ENCODE data around the gene PHF2.

Gene PHF2

DNA sequence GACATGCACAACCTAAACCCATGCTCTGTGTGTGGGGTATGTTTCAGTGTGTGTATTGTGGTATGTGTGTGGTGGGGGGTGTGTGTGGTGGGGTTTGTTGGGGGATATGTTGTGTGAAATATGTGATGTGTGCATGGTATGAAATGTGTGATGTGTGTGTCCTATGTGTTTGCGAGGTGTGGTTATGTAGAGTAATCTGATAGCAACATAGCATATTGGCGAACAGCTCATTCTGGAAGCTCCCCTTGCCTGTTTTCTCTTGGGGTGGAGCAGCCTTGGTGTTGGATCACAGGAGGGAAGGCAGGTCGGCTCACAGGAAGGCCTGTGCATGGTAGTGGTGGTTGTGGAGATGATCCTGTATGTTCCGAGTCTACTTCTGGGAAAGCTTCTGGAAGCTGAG lies 35.4 kb upstream of the PHF2 start:
- no peak for DNase-seq (ENCODE audit: extremely low read depth, low read depth)
- no peak for TF ChIP-seq CTCF (IDR thresholded peaks at IDR 0.05; ENCODE audit: low read depth, low read length)

GRCh38 chr9:93541581-93542349 lies 34.6 kb upstream of the PHF2 start:
- no peak for DNase-seq (ENCODE audit: extremely low read depth, low read depth)
- no peak for TF ChIP-seq CTCF (IDR thresholded peaks at IDR 0.05; ENCODE audit: low read depth, low read length)

- no peak for TF ChIP-seq CTCF (IDR thresholded peaks at IDR 0.05; ENCODE audit: low read depth, low read length)
- no peak for DNase-seq (ENCODE audit: extremely low read depth, low read depth)
Measured at GRCh38 chr9:93543117-93543516, 33.3 kb upstream of the PHF2 start.

- no peak for DNase-seq (ENCODE audit: extremely low read depth, low read depth)
- TF ChIP-seq CTCF (IDR thresholded peaks at IDR 0.05; ENCODE audit: low read depth, low read length) = no peak
Measured at GRCh38 chr9:93546356-93546755, 30.0 kb upstream of the PHF2 start.

- TF ChIP-seq CTCF (IDR thresholded peaks at IDR 0.05; ENCODE audit: low read depth, low read length) = no peak
- DNase-seq (ENCODE audit: extremely low read depth, low read depth) = no peak
Measured at GRCh38 chr9:93549611-93550010, 26.8 kb upstream of the PHF2 start.

DNA sequence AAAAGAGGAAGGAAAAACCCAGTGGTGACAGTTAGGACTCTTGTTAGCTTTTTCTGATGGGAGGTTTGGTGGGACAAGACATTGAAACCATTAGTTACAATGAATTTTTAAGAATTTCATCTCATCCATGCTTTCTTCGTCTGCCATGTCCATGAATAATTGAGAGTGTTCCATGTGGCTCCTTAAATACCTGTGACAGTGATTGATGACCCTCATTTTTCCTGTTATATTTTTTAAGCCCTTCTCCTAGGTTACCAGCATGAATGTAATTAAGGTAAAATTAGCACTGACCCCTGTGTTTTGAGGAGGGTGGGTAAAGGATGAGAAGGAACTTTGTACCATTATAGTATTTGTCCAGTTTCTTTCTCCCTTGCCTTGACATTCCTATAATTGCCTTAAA lies 23.5 kb upstream of the PHF2 start:
- DNase-seq (ENCODE audit: extremely low read depth, low read depth) = no peak
- no peak for TF ChIP-seq CTCF (IDR thresholded peaks at IDR 0.05; ENCODE audit: low read depth, low read length)

GRCh38 chr9:93555370-93555769 lies 21.0 kb upstream of the PHF2 start:
- no peak for TF ChIP-seq CTCF (IDR thresholded peaks at IDR 0.05; ENCODE audit: low read depth, low read length)
- DNase-seq (ENCODE audit: extremely low read depth, low read depth) = no peak

Data from AG09319 (cell line).